A673 (cell line): ENCODE results near the gene PRKD3. TPM values are rescaled to one million over a fixed set of nuclear protein-coding genes. Genes with fewer than 3 reads are reported as not detected.

Experiments used
- BruUV-seq: library from RNA; stranded (reverse); fragments of 400-500 nt; replicated peaks from 2 replicates; lab custom pipeline; 2021; lab: Mats Ljungman, UMichigan
- CTCF ChIA-PET: fragments of 300-600 bp; sonication (Branson Sonifier 250); formaldehyde crosslinking; loops from one replicate; lab custom pipeline; 2022; ENCODE audit warnings: antibody characterized with exemption; lab: Charles Lee
- POLR2A ChIA-PET: fragments of 300-600 bp; sonication (Branson Sonifier 250); formaldehyde crosslinking; loops from one replicate; lab custom pipeline; 2022; ENCODE audit warnings: antibody characterized with exemption; ENCODE audit not compliant: low non-redundant PET; lab: Charles Lee
- DNase-seq: peaks from one replicate; pipeline ENCODE4 v3.0.0-alpha.2; 2015; ENCODE audit warnings: low spot score
- H3K27ac ChIP-seq: fragments of 200-600 bp; sonication (generic); 2 replicates; pipeline ENCODE4 v1.5.1; 2016; ENCODE audit warnings: mixed run types, low read depth, mild to moderate bottlenecking, mixed read lengths, antibody characterized with exemption, low read length; ENCODE audit not compliant: poor library complexity, severe bottlenecking
- H3K27me3 ChIP-seq: fragments of 200-600 bp; sonication (generic); replicated peaks from 2 replicates; pipeline ENCODE4 v1.6.1; 2017; ENCODE audit warnings: mixed run types, low read depth, mild to moderate bottlenecking, mixed read lengths, antibody characterized with exemption, low read length; ENCODE audit not compliant: insufficient read depth, poor library complexity
- H3K36me3 ChIP-seq: fragments of 200-600 bp; sonication (generic); 2 replicates; pipeline ENCODE4 v1.6.1; 2016; ENCODE audit warnings: mixed run types, mild to moderate bottlenecking, mixed read lengths, antibody characterized with exemption, low read length; ENCODE audit not compliant: insufficient read depth, poor library complexity, severe bottlenecking
- H3K4me1 ChIP-seq: fragments of 200-600 bp; sonication (generic); 2 replicates; pipeline ENCODE4 v1.6.1; 2017; ENCODE audit warnings: mixed run types, mild to moderate bottlenecking, mixed read lengths, antibody characterized with exemption, low read length; ENCODE audit not compliant: insufficient read depth, poor library complexity, severe bottlenecking
- H3K4me3 ChIP-seq: fragments of 200-600 bp; sonication (generic); 2 replicates; pipeline ENCODE4 v1.5.1; 2016; ENCODE audit warnings: low read depth, mixed run types, mild to moderate bottlenecking, mixed read lengths, low read length; ENCODE audit not compliant: poor library complexity, severe bottlenecking
- H3K9me3 ChIP-seq: fragments of 200-600 bp; sonication (generic); 2 replicates; pipeline ENCODE4 v1.6.1; 2016; ENCODE audit warnings: mixed run types, low read depth, mild to moderate bottlenecking, mixed read lengths, antibody characterized with exemption, low read length; ENCODE audit not compliant: poor library complexity, severe bottlenecking
- CTCF ChIP-seq: fragments of 300-800, 200-600 bp; sonication (generic); conservative IDR thresholded peaks from 2 replicates; pipeline ENCODE4 v1.5.1; 2017; ENCODE audit warnings: low read depth, mild to moderate bottlenecking, antibody characterized with exemption, low read length, moderate library complexity, mixed read lengths
- EZH2 ChIP-seq: fragments of 200-600 bp; sonication (generic); IDR thresholded peaks from 2 replicates; pipeline ENCODE4 v1.6.1; 2017; ENCODE audit warnings: borderline replicate concordance, low read depth, mild to moderate bottlenecking, mixed read lengths, antibody characterized with exemption, low read length; ENCODE audit not compliant: poor library complexity, severe bottlenecking
- intact Hi-C: fragments of 100-400 bp; cut with micrococcal nuclease; formaldehyde crosslinking; loops from one replicate; pipeline ENCODE4 v1.10.0; 2022; ENCODE audit not compliant: unreplicated experiment
- total RNA-seq: library from RNA; stranded (reverse); gene quantifications from 2 replicates; pipeline ENCODE4 v1.2.3, GENCODE V29; 2021

The PRKD3 gene
- total RNA-seq, 1 experiment from 2014 or later = 53.1 TPM

GRCh38 chr2:37284381-37284780 is 40.3 kb downstream of the PRKD3 start:
- Histone ChIP-seq H3K27ac (no peak overlapping the region), H3K4me3 (no peak overlapping the region), H3K4me1 (peaks cover 4% of the 10 kb centered on the region), H3K27me3 (no peaks in the 10 kb centered on the region), H3K9me3 (no peaks in the 10 kb centered on the region), H3K36me3 (peaks cover 48% of the 10 kb centered on the region)
- ChIA-PET POLR2A (interaction anchor here (0.6 kb wide), 1 partner anchor 246 kb away, joined by 4 read pairs; no protein-coding TSS in a partner anchor), CTCF (no interaction called here)
- TF ChIP-seq CTCF (no peak), EZH2 (no peak)
- DNase-seq = no peak
- intact Hi-C loops = no loop called here
- no TSS peak for BruUV-seq

DNA sequence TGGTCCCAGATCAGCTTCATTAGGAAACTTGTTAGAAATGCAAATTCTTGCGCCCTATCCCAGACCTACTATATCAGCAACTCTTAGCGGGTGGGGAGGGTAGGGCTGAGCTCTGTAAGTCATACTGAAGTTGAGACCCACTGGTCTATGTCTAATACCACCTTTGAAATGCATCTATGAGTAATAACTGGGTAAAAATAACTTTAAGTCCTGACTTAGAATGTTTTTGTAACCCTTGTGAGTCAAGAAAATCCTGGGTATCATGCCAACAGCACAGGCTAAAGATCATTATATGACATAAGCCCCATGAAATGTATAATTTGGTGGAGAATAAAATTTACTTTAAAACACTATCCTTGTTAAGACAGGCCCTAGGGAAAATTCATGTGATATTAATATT is 41.4 kb downstream of the PRKD3 start:
- TF ChIP-seq EZH2 = no peak
- no peak for TF ChIP-seq CTCF
- intact Hi-C loops = no loop called here
- POLR2A ChIA-PET = no interaction called here
- DNase-seq = no peak
- Histone ChIP-seq H3K4me3 (no peak overlapping the region), H3K27ac (peak overlapping the region; percentile 26), H3K9me3 (no peaks in the 10 kb centered on the region), H3K27me3 (no peaks in the 10 kb centered on the region), H3K4me1 (peaks cover 4% of the 10 kb centered on the region), H3K36me3 (peaks cover 50% of the 10 kb centered on the region)
- CTCF ChIA-PET = no interaction called here
- BruUV-seq = no TSS peak

DNA sequence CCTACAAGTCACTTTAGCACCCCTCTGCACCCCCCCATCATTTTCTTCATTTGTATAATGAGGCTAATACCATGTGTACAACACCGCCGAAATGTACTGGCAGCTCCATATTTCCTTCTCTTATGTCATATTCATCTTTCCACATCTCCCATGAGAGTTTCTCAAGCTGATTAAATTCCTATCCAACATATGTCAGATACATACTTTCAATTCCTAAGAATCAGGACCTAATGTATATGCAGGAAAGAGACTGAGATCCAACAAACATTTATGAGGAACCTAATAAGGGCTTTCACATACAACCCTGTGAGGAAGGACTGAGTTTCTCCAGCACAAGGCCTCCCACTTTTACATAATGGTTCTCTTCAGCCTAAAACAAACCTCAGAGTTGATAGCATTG is 41.9 kb downstream of the PRKD3 start:
- DNase-seq = no peak
- Histone ChIP-seq H3K36me3 (peaks cover 50% of the 10 kb centered on the region), H3K4me1 (peaks cover 4% of the 10 kb centered on the region), H3K27ac (peak overlapping the region; percentile 26), H3K4me3 (no peak overlapping the region), H3K27me3 (no peaks in the 10 kb centered on the region), H3K9me3 (no peaks in the 10 kb centered on the region)
- CTCF ChIA-PET = no interaction called here
- POLR2A ChIA-PET = no interaction called here
- intact Hi-C loops = no loop called here
- BruUV-seq = no TSS peak
- TF ChIP-seq EZH2 (no peak), CTCF (no peak)
